ENCODE results near the gene SLC6A13. TPM values are rescaled to one million over a fixed set of nuclear protein-coding genes. Genes with fewer than 3 reads are reported as not detected.

SLC6A13 gene
- total and polyA plus RNA-seq, 2 of the 8 experiments (the other 6 are each of a cell fraction or from before 2014, with no cell fraction given), result 0.03 TPM; not detected in 1

GRCh38 chr12:271161-271560, 8.5 kb upstream of the SLC6A13 start (continued):
- TF ChIP-seq CHD7 (IDR thresholded peaks at IDR 0.05; ENCODE audit: insufficient replicate concordance, low read length) (no peak), SP1 (IDR thresholded peaks at IDR 0.05; ENCODE audit: low read depth, low read length) (no peak)
